HG02759 (cell line): ENCODE results near the gene WDR37.

Experiments
- ATAC-seq: cut with Tn5 transposase; IDR thresholded peaks from one replicate; pipeline ENCODE4 v1.9.1; 2021; ENCODE audit warnings: mild to moderate bottlenecking, moderate library complexity; ENCODE audit not compliant: unreplicated experiment

WDR37 gene

DNA sequence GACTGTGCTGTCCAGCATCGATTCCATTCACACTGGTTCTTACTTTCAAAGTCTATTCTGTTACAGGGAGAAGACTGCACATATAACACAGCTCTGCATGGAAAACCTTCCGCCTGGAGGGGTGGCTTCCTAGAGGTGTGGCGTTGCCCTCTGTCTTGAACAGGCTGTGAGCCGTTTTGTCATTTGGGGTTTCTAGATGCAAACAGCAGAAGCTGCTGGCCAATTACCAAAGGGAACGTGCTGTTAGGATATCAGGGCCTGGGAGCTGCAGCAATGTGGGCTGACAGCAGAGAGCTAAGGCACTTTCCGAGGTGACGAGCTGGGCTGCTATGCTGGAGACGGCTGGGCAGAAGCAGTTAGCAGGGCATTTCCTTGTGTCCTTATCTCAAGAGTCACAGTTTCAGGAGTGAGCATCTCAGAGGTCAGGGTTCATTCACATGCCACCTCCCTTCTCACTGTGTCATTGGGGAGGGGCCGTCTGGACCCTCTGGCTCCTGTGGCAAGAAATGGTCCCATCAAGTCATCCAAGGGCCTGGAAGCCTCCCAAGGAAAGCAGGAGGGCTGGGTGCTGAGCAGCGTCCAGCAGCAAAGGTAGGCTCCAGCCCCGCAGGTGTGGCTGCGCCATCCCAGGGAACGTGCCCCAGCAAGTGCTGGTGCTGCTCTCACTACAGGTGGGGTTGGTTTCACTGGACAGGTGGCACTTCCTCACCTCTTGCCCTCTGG lies 106.5 kb downstream of the WDR37 start:
- ATAC-seq = no peak

GRCh38 chr10:1163204-1163660 lies 107.0 kb downstream of the WDR37 start:
- no peak for ATAC-seq

- no peak for ATAC-seq
These were observed 107.6 kb downstream of the WDR37 start for GRCh38 chr10:1163831-1164230.

GRCh38 chr10:1166101-1166827 lies 110.1 kb downstream of the WDR37 start:
- no peak for ATAC-seq

DNA sequence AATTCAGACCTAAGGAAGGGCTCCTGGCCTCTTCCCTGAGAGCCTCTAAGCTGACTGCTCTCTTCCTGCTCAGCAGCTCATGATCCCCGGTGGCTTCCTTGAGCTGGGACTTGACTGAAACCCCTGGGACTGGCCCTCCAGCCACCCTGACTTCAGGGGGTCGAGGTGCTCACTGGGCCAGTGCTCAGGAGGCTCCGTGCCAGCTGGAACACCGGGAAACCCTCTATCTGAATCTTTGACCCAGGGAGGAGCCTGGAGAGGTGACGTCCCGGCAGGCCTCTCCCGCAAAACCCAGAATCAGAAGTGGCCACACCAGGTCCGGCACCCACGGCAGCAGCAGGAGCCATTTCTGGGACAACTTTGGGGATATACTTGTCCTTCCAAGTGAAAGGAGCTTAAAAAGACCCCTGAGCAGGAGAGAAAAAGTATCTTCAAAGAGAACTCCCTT lies 110.7 kb downstream of the WDR37 start:
- ATAC-seq = no peak

DNA sequence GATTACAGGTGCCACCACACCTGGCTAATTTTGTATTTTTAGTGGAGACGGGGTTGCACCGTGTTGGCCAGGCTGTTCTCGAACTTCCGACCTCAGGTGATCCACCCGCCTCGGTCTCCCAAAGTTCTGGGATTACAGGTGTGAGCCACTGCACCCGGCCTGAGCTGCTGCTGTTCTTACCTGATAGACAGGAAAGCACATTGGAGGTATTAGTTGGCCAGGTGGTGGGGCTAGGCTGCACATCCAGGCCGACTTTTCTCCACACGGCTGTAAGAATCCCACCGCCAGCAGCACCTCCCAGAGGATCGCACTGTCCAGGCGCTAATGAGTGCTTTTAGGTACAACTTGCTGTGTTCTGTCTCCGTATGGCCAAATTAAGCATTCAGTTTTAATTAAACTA lies 112.6 kb downstream of the WDR37 start:
- no peak for ATAC-seq

DNA sequence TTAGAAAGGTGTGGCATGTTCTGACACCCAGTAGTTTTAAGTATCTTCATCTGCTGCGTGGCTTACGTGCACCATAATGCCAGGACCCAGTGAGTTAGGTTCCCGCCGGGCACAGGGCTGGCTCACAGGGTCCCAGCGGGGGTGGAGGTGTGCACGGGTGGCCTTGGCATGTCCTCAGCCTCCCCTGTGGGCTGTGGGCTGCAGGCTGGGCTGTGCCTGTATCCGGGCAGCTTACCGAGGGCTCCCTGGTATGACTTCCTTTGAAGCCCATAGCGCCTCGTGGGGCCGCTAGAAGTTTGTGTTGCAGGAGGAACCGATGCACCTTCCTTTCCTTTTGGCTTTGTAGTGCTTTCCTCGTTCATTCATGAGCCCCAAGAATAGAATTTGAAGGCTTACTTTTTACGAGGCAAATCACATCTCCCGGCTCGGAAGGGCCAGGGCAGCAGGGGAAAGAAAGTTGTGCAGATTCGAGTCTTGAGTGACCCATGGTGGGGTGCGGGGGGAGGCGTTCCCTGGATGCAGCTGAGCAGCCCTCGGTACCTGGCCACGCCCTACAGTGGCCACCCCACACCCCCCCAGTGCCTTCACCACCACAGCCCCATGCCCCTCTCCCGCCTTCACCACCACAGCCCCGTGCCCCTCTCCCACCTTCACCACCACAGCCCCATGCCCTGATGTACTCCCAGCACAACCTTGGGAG lies 113.2 kb downstream of the WDR37 start:
- ATAC-seq = no peak

- no peak for ATAC-seq
These were observed 114.0 kb downstream of the WDR37 start for GRCh38 chr10:1169981-1170866.

DNA sequence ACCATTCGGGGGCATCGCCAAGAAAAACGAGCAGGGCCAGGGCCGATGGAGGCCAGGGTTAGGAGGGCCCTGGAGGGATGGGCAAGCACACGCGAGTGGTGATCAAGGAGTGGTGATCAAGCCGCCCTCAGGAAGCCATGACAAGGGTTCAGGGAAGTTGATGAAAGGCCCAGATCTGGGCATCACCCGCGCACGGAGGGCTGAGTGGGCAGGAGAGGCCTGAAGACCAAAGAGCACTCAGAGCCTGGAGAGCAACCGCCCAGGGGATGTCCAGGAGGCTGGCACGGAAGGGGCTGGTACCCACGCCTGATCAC lies 114.6 kb downstream of the WDR37 start:
- ATAC-seq = no peak

DNA sequence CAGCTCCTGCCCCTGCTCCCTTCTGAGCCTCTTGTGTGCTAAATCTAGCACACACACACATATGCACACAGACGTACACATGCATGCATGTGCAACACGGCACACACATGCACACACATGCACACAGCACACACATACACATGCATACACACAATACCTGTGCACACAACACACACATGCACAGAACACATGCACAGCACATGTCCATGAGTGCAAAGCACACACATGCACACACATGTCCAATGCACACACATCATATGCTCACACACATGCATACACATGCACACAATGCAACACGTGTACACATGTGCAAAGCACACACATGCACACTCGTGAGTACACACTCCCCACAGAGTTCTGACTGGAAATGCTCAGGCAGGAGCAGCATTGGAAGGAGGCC lies 115.0 kb downstream of the WDR37 start:
- no peak for ATAC-seq

DNA sequence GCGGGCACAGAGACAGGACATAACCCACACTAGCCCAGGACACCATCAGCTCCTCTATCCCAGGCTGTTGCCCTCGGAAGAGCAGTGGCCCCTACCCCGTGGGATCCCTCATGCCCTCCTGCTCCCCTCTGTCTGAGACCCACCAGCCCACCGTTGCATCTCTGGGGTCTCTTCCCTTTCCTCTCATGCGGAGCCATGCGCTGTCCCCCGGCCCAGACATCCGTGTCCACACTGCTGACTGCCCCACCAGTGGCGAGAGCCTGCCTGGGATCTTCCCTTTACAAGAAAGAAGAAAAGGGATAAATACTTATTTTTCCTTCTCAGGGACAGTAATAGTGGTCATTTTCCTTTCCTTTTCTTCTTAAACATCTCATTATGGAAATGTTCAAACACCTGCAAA lies 115.4 kb downstream of the WDR37 start:
- no peak for ATAC-seq

DNA sequence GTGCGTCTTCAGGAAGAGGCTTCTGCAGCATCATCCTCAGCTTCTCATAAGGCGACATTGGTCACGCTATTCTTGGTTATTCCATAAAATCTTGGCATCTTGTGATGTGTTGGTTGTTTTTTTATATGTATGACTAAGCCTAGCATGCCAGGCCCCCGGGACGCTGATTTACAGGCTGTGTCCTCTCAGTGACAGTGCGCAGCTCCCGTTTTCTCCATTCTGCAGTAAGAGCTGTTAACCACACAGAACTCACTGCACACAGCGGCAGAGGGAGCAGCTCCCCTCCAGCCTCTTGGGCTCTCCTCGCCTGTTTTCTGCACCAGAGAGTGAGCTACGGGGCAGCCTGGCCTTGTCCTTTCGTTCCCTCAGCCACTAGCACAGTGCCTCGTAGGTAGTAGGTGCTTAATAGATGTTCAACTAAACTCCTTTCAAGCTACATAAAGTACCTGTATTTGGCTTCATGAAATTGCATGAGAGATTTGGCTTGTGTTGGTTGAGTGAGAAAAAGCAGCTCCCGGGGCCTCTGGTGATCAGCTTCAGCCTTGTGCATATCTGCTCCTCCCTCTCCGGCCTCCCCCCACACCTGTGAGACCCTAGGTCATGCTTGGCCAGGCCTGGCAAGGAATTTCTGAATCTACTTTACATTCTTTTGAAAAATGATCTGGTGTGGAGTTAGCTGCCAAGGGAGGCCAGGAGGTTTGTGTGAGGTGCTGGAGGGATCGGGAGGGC lies 116.2 kb downstream of the WDR37 start:
- no peak for ATAC-seq

DNA sequence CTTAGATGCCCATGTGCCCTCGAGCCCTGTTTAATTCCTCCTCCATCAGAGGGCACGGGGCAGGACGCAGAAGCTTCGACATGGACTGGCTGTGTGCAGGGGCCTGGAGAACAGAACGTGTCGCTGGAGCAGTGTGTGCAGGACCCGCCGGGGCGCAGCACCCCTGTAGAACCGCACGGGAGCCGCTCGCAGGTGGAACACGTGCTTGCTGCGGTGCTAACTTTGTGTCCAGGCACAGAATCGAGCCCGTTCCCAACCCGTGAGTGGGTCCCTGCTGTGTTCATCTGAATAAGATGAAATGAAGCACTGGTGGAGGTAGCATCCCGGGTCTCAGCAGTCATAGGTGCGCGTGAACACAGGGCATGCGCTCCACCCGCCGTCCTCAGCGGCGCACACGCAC lies 116.9 kb downstream of the WDR37 start:
- ATAC-seq = no peak

DNA sequence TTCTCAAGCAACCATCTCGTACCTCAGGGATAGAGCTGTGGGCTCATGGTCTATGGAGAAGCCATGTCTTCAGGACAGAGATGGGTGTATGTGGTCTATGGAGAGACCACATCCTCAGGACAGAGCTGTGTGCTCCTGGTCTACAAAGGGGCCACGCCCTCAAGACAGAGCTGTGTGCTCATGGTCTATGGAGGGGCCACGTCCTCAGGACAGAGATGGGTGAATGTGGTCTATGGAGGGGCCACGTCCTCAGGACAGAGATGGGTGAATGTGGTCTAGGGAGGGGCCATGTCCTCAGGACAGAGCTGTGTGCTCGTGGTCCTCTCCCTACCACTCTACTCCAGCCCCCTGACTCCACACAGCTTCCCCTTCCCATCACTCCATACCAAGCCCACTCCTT lies 117.8 kb downstream of the WDR37 start:
- no peak for ATAC-seq

DNA sequence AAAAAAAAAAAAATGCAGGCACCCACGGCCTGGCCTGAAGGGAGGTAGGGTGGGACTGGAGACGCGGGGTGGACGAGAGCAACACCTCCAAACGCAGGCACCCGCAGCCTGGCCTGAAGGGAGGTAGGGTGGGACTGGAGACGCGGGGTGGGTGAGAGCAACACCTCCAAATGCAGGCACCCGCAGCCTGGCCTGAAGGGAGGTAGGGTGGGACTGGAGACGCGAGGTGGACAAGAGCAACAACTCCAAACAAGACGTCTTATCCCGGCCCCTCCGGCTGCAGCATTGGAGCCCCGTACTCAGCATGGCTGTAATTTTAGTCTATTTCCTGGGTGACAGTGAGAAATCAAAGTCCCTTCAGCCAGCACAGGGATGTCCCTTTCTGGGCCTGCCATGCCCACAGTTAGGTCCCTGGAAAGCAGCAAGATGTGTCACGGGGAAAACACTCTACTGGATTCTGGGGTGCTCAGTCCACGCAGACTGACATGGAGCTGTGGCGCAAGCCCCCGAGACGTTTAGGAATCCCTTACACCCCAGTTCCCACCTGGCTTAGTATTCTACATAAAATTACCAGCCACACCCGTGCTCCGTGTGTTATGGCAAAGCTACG lies 119.9 kb downstream of the WDR37 start:
- no peak for ATAC-seq

- no peak for ATAC-seq
These were observed 121.8 kb downstream of the WDR37 start for GRCh38 chr10:1177936-1178335.

DNA sequence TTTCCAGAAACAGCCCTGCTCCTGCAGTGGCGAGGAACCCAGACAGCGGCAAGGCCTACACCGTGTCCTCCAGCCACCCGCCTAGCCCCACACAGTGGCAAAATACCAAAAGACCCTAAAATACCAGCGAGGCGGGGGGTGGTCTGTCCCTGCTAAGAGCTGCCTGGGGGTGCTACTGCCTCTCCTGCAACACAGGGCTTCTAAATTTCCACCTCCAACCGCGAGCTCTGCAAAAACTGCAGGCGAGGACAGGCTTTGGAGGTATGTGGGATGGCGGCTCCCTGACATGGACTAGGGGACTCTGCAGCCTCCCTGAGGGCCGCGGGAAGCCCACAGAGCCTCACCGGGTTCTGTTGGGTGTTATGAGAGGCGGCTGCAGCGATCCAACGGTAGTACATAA lies 122.3 kb downstream of the WDR37 start:
- ATAC-seq = no peak

DNA sequence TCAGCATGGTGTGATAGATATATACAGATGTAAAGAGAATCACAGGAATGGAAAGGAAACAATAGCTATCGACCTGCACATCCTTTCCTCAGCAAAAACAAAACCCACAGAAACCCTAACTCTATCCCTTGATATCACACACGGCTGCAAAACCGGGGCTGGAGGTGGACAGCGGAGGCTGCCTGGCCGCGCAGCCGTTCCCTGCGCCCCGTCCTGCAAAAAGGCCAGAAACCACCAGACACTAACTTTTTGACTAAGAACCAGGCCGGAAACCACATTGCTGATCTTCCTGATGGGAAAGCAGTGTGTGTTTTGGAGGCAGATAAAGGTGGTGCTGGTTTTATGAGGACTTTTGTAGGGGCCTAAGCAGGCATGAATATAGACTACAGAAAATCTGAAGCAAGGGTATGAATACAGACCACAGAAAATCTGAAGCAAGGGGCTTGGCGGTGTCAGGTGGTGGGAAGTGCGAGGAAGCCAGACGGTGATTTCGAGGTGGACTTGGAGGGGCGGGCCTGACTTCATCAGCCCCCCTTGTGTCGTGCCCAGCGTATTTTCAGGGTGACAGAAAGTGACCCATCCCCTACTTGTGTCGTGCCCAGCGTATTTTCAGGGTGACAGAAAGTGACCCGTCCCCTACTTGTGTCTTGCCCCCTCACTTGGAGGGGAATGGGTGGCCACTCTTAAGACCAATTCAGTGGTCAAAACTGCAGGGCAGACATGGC lies 123.3 kb downstream of the WDR37 start:
- ATAC-seq = no peak

GRCh38 chr10:1180071-1180730 lies 124.0 kb downstream of the WDR37 start:
- ATAC-seq = no peak
